GM18526 (cell line): ENCODE results near the gene TGFBI.

ENCODE experiments used
- POLR2A ChIP-seq: IDR thresholded peaks from 3 replicates; pipeline ENCODE4 v1.6.1; 2011; ENCODE audit not compliant: insufficient read length; ENCODE audit errors: extremely low read depth

The TGFBI gene

GRCh38 chr5:136106351-136107031, 77.7 kb downstream of the TGFBI start:
- no peak for TF ChIP-seq POLR2A

- no peak for TF ChIP-seq POLR2A
Measured at GRCh38 chr5:136108180-136108611, 79.4 kb downstream of the TGFBI start.

- no peak for TF ChIP-seq POLR2A
Measured at GRCh38 chr5:136108766-136109165, 80.0 kb downstream of the TGFBI start.

- TF ChIP-seq POLR2A, result no peak
Measured at GRCh38 chr5:136109453-136110135, 80.8 kb downstream of the TGFBI start.
